HG03354 (cell line): ENCODE results near the gene ELAC2.

Source experiments
- ATAC-seq: cut with Tn5 transposase; IDR thresholded peaks from one replicate; pipeline ENCODE4 v1.9.1; 2021; ENCODE audit warnings: mild to moderate bottlenecking; ENCODE audit not compliant: unreplicated experiment, poor library complexity, severe bottlenecking

The ELAC2 gene

DNA sequence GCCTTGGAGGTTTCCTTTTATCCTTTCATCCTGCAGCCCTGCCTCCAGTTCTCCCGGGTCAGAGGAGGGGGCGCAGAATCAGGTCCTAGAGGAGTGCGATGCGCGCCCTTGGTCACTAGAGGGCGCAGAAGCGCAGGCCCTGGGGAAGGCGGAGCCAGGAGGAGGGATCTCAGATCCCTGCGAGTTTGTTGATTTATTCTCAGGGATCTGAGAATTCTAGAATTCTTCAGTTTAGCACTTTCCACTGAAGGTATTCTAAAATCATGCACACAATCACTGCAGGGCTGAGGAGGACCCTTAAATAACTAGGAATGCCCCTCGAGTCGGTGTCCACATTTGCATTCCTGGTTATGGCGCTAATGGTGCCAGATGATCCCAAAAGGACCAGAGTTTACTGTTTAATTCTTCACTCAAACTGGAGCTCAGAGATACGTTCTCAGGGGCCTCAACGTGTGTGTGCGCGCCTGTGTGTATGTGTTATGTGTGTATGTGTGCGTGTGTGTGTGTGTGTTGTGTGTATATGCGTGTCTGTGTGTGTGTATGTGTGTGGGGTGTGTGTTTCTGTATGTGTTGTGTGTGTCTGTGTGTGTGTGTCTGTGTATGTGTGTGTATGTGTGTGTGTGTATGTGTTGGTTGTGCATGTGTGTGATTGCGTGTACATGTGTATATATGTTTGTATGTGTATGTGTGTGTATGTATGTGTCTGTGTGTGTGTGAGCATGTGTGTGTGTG is 6.9 kb upstream of the ELAC2 start:
- peak; percentile 96 for ATAC-seq

DNA sequence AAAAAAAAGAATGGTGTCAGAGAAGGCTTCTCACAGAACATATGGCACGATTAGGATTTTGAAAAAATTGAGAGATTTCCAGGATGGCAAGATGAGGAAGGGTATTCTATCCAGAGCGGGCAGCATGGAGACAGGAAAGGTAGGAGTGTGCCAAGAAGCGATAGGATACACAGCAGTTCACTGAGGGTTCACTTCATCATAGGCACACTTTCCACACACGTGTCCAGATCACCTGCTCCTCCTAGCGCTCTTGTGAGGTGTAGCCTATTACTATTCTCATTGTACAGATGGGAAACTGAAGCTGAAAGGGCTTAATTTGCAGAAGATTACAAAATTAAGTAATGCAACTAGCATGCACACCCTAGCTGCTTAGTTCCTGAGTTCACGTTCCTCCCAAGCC is 6.2 kb upstream of the ELAC2 start:
- ATAC-seq: peak; percentile 15

- ATAC-seq: peak; percentile 11
Observed at GRCh38 chr17:13016881-13017654, 759 bp downstream of the ELAC2 start.

DNA sequence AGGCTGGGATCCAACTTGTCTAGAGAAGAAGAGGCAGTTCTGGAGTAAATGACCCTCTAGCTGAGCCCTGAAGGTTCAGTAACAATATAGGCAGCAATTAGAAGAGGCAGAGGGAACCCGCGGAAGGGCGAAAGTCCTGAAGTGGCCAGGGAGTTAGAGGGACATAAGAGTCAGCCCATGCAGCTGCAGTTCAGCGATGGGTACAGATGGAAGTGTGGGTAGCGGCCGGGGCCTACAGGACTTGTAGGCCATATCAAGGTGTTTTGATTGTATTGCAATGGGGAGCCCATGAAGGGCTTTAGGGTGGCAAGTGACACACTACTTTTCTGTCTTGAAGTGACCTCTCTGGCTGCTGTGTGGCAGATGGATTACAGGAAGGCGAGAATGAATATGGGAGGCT is 3.0 kb downstream of the ELAC2 start:
- no peak for ATAC-seq

- no peak for ATAC-seq
Observed at GRCh38 chr17:13010959-13011358, 6.9 kb downstream of the ELAC2 start.

GRCh38 chr17:13008461-13008860 is 9.4 kb downstream of the ELAC2 start:
- ATAC-seq: no peak

DNA sequence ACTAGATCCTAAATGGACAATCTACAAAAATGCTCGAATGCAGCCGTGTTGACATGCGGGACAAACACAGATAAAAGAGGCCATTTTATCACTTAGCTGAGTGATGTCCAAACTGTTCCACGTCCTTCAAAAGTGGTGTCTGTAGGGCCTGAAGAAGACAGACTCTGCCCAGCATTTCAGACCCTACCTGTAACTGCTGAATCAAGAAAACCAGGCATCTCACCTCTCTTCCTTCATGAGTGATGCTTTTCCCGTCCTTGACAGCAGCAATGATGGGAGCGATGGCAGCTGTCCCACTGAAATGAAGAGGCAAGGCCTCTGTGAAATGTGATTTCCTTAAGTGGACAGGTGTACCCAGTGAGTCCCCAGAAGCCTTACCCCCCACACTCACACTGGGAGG is 12.3 kb downstream of the ELAC2 start:
- no peak for ATAC-seq

DNA sequence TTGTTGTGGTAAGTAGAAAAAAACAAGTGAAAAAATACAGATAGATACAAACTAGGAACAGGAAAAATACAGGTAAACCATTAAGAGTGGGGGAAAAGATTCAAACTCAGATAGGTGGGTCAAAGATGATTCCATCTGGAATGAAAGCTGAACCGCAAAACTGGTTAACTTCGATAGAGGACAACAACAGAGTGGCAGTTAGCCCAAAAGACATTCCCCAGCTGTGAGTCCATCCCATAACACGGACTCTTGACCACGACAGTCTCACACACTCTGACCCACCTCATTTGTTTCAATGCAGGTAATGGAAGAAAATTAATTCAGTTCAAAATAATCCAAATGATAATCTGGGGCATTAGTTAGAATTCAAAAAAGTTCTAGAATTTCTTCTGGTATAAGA is 13.5 kb downstream of the ELAC2 start:
- no peak for ATAC-seq

DNA sequence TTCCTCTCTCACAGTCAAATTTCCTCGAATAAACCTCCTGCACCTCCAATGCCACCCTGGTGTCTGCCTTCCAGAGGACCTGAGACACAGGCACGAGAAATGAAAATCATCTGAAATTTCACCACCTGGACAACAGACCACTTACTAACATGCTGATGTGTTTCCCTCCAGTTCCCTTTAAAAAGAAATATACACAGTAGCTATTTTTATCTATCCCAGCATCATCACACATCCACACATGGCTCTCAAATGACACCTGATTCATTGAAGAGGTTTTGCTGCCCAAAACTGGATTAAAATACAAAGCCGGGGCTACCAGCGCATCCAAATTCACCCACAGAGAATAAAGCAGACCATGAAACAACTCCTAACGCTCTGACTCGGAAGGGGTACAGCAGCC is 13.9 kb downstream of the ELAC2 start:
- no peak for ATAC-seq

DNA sequence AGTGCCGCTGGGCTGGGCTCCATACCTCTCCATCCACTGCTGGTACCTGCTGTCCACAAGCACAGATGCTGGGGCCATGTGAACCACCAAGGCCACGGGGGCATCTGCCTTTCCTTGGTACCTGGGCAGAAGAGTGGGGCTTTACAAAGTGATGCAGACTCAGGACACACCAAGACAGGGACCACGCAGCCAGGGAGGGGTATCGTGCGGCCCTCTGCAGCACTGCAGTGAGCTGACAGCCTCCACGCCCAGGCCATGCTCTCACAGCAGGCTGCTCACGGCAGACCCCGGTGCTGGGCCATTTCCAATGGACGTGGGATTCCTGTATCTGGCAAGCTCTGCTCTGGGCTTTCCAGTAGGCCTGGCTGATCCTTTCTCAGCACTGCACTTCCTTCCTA is 14.4 kb downstream of the ELAC2 start:
- no peak for ATAC-seq

DNA sequence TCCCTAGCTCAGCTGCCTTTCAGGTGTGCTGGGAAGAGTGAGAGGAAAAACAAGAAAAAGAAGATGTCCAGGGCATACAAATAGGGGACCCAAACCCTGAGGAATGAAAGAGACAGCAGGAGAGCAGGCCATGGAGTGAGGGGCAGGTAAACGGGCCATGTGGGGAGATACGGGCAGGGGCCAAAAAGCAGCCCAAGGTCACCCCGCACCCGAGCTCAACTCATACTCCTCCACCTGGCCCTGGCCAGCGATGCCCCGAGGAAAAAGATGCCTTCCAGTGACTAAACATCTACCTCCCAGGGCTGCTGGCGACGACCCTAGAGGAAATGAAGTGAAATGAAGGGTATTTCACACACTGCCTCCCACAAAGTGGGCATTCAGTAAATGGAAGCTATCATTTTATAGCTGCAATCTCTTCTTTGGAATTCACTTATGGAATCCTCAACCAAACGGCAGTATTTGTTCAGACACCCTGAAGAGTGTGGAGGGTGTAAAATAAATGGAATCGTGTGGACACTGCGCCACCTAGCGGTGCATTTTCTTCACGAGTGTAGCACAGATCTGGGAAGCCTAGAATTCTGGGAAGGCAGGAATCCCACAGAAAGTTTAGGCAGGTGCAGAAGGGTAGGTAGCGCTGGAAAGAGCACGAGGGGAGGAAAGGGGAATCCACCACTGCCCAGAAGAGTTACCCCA is 14.9 kb downstream of the ELAC2 start:
- ATAC-seq: no peak

DNA sequence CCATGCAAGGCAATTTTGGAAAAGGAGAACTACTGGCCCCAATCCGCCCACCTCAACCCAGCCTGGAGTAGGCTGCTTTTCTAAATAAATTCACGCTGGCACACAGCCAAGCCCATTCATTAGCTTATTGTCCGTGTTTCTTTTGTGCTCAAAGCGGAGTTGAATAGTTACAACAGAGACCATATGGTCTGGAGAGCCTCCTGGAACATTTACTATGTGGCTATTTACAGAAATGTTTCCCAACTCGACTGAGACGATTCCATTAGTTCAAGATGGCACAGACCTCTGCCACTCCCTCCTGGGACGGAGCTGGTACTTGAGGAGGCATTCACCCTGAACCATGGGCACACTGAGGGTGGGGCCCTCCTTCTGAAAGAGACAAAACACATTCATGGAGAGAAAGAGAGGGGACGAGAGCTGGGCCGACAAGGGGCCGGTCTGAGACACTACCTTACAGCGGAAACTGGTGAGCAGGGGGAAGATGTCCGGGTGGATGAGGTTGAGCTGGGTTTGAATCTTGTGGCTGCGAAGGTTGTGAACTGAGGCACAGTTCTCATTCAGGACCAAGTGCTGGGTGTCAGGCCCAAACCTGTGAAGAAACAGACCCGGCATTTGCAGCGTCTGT is 15.7 kb downstream of the ELAC2 start:
- no peak for ATAC-seq

GRCh38 chr17:13000561-13000960 is 17.3 kb downstream of the ELAC2 start:
- ATAC-seq: no peak

DNA sequence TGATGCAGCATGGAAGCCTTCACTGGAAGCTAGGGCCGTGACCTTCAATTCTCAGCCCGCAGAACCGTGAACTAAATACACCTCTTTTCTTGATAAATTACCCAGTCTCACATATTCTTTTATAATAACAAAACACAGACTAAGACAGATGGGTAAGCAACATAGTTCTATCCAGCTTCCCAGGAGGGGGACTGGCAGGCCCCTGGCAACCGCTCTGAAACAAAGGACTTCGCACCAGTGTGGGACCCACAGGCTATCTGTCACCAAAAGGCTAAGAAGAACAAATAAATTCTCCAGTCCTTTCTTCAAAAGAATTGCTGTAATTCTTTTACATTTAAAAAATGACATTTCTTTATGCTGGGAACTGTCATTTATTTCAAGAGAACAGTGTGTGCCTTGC is 19.0 kb downstream of the ELAC2 start:
- no peak for ATAC-seq

DNA sequence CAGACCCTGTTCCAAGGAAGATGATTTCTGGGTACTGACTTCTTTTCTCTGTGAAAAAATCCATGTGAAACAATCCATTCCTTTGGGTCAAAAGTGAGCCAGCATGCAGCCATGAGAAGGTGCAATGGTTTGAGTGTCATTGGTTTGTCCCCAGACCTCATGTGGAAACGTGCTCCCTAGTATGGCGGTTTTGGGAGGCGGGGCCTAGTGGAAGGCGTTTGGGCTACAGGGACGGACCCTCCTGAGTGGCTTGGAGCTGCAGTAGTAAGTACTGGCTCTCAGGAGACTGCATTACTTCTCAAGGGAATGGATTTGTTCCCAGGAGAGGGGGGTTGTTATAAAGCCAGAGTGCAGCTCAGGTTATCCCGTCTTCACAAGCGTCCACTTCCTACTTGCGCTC is 19.4 kb downstream of the ELAC2 start:
- ATAC-seq: no peak

- ATAC-seq: no peak
Observed at GRCh38 chr17:12996941-12997340, 20.9 kb downstream of the ELAC2 start.

- ATAC-seq: no peak
Observed at GRCh38 chr17:12996357-12996756, 21.5 kb downstream of the ELAC2 start.

DNA sequence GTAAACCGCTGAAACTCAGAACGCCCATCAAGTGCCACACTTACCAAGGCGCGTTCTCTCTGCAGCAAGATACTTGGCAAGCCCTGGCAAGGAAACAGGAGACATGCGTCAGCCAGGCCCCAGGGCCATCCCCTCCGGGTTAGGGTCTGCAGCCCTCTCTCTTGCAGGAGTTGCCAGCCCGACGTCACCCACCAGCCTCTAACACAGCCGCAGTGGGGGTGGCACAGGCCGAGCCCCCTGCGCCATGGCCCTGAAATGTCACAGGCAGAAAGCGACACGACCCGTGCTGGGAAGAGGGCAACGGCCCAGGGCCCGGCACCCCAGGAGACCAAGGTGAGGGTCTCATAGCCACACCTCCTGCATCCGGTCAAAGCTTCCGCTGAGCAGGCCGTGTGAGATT is 21.9 kb downstream of the ELAC2 start:
- no peak for ATAC-seq

DNA sequence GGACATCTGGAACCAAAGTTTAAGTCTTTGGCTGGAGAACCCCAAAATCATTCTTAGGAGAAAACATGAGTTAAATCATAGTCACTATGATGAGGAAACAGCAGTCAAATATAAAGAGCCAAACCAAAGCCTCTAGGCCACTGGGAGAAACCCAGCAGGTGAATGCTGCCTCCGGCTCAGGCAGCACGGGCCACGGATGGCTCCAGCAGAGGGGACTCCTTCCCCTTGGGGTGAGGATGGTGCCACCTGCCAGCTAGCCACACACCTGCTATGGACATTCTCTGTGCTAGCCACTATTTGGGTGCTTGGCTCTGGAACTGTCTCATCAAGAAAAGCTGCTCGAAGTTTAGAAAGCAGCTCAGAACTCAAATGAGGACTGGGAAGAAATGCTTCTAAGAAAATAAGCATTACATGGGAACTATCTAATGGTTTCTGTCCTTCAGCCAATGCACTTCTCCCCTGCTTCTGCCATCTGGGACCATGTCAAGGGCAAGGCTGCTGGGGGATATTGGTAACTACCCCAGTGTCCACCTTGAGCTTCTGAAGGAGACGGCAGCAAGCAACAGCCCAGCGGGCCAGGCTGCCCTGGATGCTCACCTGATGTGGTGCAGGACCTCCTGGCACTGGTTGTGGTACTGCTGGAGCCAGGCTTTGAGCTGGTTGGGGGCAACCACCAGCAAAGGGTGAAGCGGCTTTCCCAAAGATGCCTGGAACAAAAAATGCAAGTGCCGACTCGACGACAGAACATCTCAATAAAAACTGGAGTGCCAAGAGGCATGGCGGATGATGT is 22.5 kb downstream of the ELAC2 start:
- ATAC-seq: no peak
